Activated CD4-positive, alpha-beta T cell treated with anti-CD3 and anti-CD28 coated beads for 24 hours (primary cell): Measurements from ENCODE around the gene B3GALT4.

Source experiments
- DNase-seq, 2 donors: peaks; one replicate each; pipeline ENCODE4 v3.0.0-alpha.2; 2020; ENCODE audit warnings: low read depth in 2 of 2

The B3GALT4 gene

GRCh38 chr6:33292996-33293682, 16.2 kb downstream of the B3GALT4 start:
- DNase-seq: no peak

GRCh38 chr6:33294086-33294823, 17.3 kb downstream of the B3GALT4 start:
- no peak for DNase-seq

GRCh38 chr6:33295621-33296369, 18.9 kb downstream of the B3GALT4 start:
- no peak for DNase-seq

- DNase-seq: no peak
These were observed 20.0 kb downstream of the B3GALT4 start for GRCh38 chr6:33296797-33297405.

GRCh38 chr6:33297406-33297955, 20.6 kb downstream of the B3GALT4 start:
- no peak for DNase-seq

GRCh38 chr6:33297956-33298772, 21.2 kb downstream of the B3GALT4 start:
- no peak for DNase-seq

GRCh38 chr6:33298773-33299236, 21.9 kb downstream of the B3GALT4 start, which contains the start of gene RGL2:
Gene RGL2, minus strand, starts transcription at chr6:33298942. Its CDS starts 332 bp downstream, at chr6:33298610.
- no peak for DNase-seq

- peak; percentile 90 to 91 for DNase-seq
These were observed 22.5 kb downstream of the B3GALT4 start for GRCh38 chr6:33299237-33299944.

GRCh38 chr6:33301877-33302276, 25.0 kb downstream of the B3GALT4 start:
- no peak for DNase-seq

GRCh38 chr6:33304216-33304615, 27.3 kb downstream of the B3GALT4 start:
- no peak for DNase-seq

GRCh38 chr6:33305052-33305451, 28.1 kb downstream of the B3GALT4 start:
- DNase-seq: no peak

GRCh38 chr6:33306356-33306755, 29.4 kb downstream of the B3GALT4 start:
- DNase-seq: no peak

- DNase-seq: peak; percentile 68
These were observed 35.6 kb downstream of the B3GALT4 start for GRCh38 chr6:33312361-33313104.

- peak in 1 of 2 donors; percentile 37 for DNase-seq
These were observed 36.3 kb downstream of the B3GALT4 start for GRCh38 chr6:33313105-33313708.

- DNase-seq: peak; percentile 71 to 73
These were observed 37.0 kb downstream of the B3GALT4 start, which contains the start of gene TAPBP for GRCh38 chr6:33313709-33314514. Gene TAPBP, minus strand, starts transcription at chr6:33314078. Its CDS starts 37 bp downstream, at chr6:33314041.

GRCh38 chr6:33314515-33314942, 37.6 kb downstream of the B3GALT4 start:
- peak; percentile 29 to 39 for DNase-seq

- DNase-seq: no peak
These were observed 38.2 kb downstream of the B3GALT4 start for GRCh38 chr6:33314943-33315792.
